Transverse colon (tissue), 4 donors: ENCODE results near the gene YTHDF1. TPM values are rescaled to one million over a fixed set of nuclear protein-coding genes. Genes with fewer than 3 reads are reported as not detected.

Source experiments
- DNase-seq: peaks from one replicate; pipeline ENCODE4 v3.0.0-alpha.2; 2019
- H3K27ac ChIP-seq, 4 donors: fragments of 200-600 bp; sonication (generic); 2 replicates each; pipeline ENCODE4 v1.5.1; 2016 to 2018; ENCODE audit warnings: inconsistent platforms in 4 of 4
- H3K27me3 ChIP-seq: fragments of 200-600 bp; sonication (generic); 2 replicates; pipeline ENCODE4 v1.5.1; 2017; ENCODE audit warnings: inconsistent platforms
- H3K36me3 ChIP-seq, 4 donors: fragments of 200-600 bp; sonication (generic); 2 replicates each; pipeline ENCODE4 v1.5.1; 2017 to 2019; ENCODE audit warnings: inconsistent platforms in 4 of 4
- H3K4me1 ChIP-seq, 4 donors: fragments of 200-600 bp; sonication (generic); 2 replicates each; pipeline ENCODE4 v1.5.1; 2017 to 2020; ENCODE audit warnings: inconsistent platforms in 4 of 4
- H3K4me3 ChIP-seq, 4 donors: fragments of 200-600 bp; sonication (generic); 1 replicate in 1 of 4; 2 replicates in 3 of 4; pipeline versions ENCODE4 v1.5.1 to v1.6.1; 2017 to 2019; ENCODE audit warnings: inconsistent platforms in 4 of 4
- H3K9me3 ChIP-seq, 2 donors: fragments of 200-600 bp; sonication (generic); 2 replicates each; pipeline ENCODE4 v1.5.1; 2017 to 2019; ENCODE audit warnings: inconsistent platforms in 2 of 2
- CTCF ChIP-seq, 5 experiments: fragments of 200-600 bp in 3 of 5; fragments of 450-650 bp in 2 of 5; sonication (generic) in 3 of 5; IDR thresholded peaks; 1 replicate in 2 of 5; 2 replicates in 3 of 5; pipeline ENCODE4 v1.5.1; 2016 to 2017; ENCODE audit warnings: antibody characterized with exemption in 5 of 5, inconsistent platforms in 3 of 5, mild to moderate bottlenecking in 2 of 5, moderate library complexity in 1 of 5
- EP300 ChIP-seq: sonication (generic); formaldehyde crosslinking; IDR thresholded peaks from one replicate; pipeline ENCODE4 v1.6.1; 2017; ENCODE audit warnings: antibody characterized with exemption, low read depth
- POLR2A ChIP-seq: fragments of 450-650 bp; IDR thresholded peaks from one replicate; pipeline ENCODE4 v1.6.1; 2016; ENCODE audit warnings: antibody characterized with exemption, mild to moderate bottlenecking, moderate library complexity
- POLR2AphosphoS5 ChIP-seq, 3 donors: sonication (generic); formaldehyde crosslinking; IDR thresholded peaks; one replicate each; pipeline ENCODE4 v1.6.1; 2016; ENCODE audit warnings: antibody characterized with exemption in 3 of 3
- WGBS, 2 donors: methylation state at CpG; one replicate each; pipeline ENCODE4 v1.1.5; 2018; ENCODE audit warnings: low coverage in 1 of 2; 5-methylcytosine and 5-hydroxymethylcytosine counted together
- in situ Hi-C, 4 donors: fragments of 200-750 bp; cut with MboI; loops; one replicate each; pipeline versions ENCODE4 v1.15.0 to v1.15.1; 2017; ENCODE audit warnings: low sequenced_read_pairs in 3 of 4, low pct_ligation_motif_present in 1 of 4, low pct_unique_long_range_greater_than_20kb in 1 of 4
- intact Hi-C: fragments of 100-400 bp; cut with DNase I; formaldehyde crosslinking; loops from one replicate; pipeline ENCODE4 v1.15.1; 2023; ENCODE audit warnings: low total_unique reads
- total RNA-seq, 4 donors: library from RNA; depleted of rRNA; stranded (reverse); fragments of >200 nt; gene quantifications; one replicate each; pipeline ENCODE4 v1.1.0, GENCODE V29; 2016

The YTHDF1 gene
- total RNA-seq, 4 donors from 2014 or later, result 29.4 to 35.2 (median 32.9) TPM

DNA sequence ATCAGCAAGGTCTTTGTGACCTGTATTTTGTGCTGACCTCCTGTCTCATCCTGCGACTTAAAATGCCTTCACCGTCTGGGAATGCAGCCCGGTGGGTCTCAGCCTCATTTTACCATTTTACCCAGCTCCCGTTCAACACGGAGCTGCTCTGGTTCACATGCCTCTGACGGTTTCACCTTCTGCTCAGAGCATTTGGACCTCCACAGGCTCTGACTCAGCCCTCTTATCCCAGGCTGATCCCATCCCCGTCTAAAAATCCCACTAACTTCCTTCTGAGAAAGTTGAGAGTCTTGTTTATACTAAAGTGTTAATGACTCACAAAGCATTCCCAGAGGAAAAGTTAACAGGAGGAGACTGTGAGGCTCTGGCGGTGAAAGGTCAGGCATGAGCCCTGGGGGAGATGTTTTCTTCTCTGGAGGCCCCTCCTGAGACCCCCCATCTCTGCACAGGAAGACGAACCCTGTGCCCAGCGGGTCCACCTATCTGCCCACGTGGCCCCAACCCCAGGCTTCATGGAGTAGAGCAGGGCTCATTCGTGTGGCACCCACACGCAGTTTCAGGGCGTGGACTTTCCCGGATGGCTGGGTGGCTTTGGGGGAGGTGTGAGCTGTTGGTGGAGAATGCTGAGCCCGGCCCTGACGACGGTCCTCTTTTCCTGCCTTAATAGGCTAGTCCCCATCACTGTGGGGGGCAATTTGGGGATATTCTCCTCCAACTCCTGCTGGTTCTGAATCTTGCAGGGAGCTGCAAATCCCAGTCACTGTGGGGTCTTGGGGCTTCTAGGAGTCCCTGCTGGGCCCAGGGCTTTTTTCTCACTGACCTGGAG lies 16.5 kb upstream of the YTHDF1 start:
- intact Hi-C loops (no loop called here), in situ Hi-C loops (no loop called here)
- WGBS, 2 donors, result 39 to 60% methylated on average over 1 to 17 of the region's 18 CpGs
- H3K4me1 ChIP-seq, result peaks cover 0 to 5% (median 0%) of the 10 kb centered on the region in 4 donors
- peaks cover 52% of the 10 kb centered on the region for H3K27me3 ChIP-seq
- no peak overlapping the region for H3K4me3 ChIP-seq
- TF ChIP-seq POLR2AphosphoS5 (IDR thresholded peaks at IDR 0.05), result no peak
- TF ChIP-seq POLR2A, result no peak
- TF ChIP-seq EP300, result no peak
- TF ChIP-seq CTCF (IDR thresholded peaks at IDR 0.05), result no peak
- no peaks in the 10 kb centered on the region for H3K36me3 ChIP-seq
- H3K9me3 ChIP-seq, result no peaks in the 10 kb centered on the region
- DNase-seq, result no peak
- H3K27ac ChIP-seq, result peak overlapping the region in 1 of 4 donors; percentile 21

DNA sequence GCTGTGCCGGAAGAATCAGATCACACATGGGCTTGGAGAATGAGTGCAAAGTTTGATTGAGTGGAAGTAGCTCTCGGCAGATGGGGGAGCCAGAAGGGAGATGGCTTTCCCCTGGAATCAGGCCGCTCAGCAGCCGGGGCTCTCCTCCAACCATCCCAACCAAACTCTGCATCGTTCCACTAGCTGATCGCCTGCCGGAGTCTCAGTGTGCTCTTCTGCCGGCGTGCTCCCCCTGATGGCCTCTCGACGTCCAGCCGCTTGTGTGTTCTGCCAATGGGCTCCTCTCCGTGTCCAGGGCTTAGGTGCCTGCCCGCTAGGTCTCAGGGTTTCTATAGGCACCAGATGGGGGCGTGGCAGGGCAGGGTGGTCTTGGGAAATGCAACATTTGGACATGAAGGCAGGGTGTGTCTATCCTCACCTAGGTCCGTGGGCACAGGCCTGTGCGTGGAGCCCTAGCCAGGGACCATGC lies 14.9 kb upstream of the YTHDF1 start:
- intact Hi-C loops, result no loop called here
- in situ Hi-C loops, result no loop called here
- TF ChIP-seq CTCF (IDR thresholded peaks at IDR 0.05) (peak; percentile 35 to 54 (median 45)), EP300 (no peak)

GRCh38 chr20:63228806-63229205 lies 12.9 kb upstream of the YTHDF1 start:
- WGBS, 2 donors, result 66% methylated on average over 13 of the region's 13 CpGs; no CpG with 5 or more reads in 1 of the 2 donors
- Histone ChIP-seq H3K27me3 (peaks cover 37% of the 10 kb centered on the region), H3K27ac (no peak overlapping the region), H3K36me3 (no peaks in the 10 kb centered on the region), H3K9me3 (no peaks in the 10 kb centered on the region), H3K4me3 (no peak overlapping the region), H3K4me1 (peaks cover 0 to 11% (median 8%) of the 10 kb centered on the region in 4 donors)
- no peak for DNase-seq
- in situ Hi-C loops (no loop called here), intact Hi-C loops (loop anchor here (5.0 kb wide), 1 partner anchor 187 kb away; no protein-coding TSS in a partner anchor)
- TF ChIP-seq EP300 (no peak), POLR2AphosphoS5 (IDR thresholded peaks at IDR 0.05) (no peak), CTCF (IDR thresholded peaks at IDR 0.05) (no peak), POLR2A (no peak)

More for the DNA sequence above, 14.9 kb upstream of the YTHDF1 start:
- 12% methylated on average over 17 of the region's 17 CpGs; no CpG with 5 or more reads in 1 of the 2 donors for WGBS, 2 donors
- H3K9me3 ChIP-seq, result no peaks in the 10 kb centered on the region
- no peaks in the 10 kb centered on the region for H3K36me3 ChIP-seq
- H3K27me3 ChIP-seq, result peaks cover 51% of the 10 kb centered on the region
- H3K4me1 ChIP-seq, result peaks cover 0 to 5% (median 0%) of the 10 kb centered on the region in 4 donors
- H3K4me3 ChIP-seq, result no peak overlapping the region
- H3K27ac ChIP-seq, result no peak overlapping the region
- peak; percentile 32 for DNase-seq

GRCh38 chr20:63227260-63227659 lies 11.3 kb upstream of the YTHDF1 start:
- DNase-seq, result no peak
- in situ Hi-C loops (no loop called here), intact Hi-C loops (loop anchor here (5.0 kb wide), 1 partner anchor 185 kb away; no protein-coding TSS in a partner anchor)
- H3K36me3 ChIP-seq, result no peaks in the 10 kb centered on the region
- peaks cover 24% of the 10 kb centered on the region for H3K27me3 ChIP-seq
- H3K9me3 ChIP-seq, result no peaks in the 10 kb centered on the region
- no peak overlapping the region for H3K27ac ChIP-seq
- peaks cover 0 to 9% (median 6%) of the 10 kb centered on the region in 4 donors for H3K4me1 ChIP-seq
- no peak for TF ChIP-seq EP300
- 82 to 100% methylated on average over 2 to 5 of the region's 5 CpGs for WGBS, 2 donors
- no peak overlapping the region for H3K4me3 ChIP-seq
